ENCODE data around the gene SNRPA.
A peak's percentile ranks its signal among the peaks of the same experiment; 100 is the strongest.

Gene SNRPA

DNA sequence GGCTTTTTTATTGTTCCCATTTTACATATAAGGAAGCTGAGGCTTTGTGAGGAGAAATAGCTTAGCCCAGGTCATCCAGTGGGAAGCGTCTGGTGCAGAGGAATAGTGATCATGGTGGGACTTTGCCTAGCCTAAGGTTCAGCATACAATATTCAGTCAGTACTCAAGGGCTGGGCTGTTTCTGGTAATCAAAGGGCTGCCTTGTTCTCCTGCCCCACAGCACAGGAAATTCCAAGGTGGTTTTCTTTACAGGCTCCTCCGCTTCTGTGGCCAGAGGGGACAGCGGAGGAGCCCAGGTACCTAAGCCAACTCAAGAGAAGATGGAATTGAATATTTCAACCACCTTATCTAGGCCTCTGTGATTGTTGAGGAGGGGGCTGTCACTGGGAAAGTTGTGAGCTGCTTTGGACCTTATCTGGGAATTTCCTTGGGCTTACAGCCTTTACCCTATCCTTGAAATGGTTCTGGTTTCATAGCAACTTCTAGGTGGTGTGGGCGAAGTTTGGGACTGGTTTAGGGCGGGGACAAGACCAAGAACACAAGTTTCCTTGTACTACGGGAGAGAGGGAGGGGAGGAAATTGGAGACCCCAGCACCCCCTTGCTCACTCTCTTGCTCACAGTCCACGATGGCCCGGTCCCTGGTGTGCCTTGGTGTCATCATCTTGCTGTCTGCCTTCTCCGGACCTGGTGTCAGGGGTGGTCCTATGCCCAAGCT lies 24.1 kb downstream of the SNRPA start, which contains the start of gene MIA:
TSS of gene MIA (plus strand) at position 606 of the 716 bp plus-strand sequence. CDS start at position 628, 22 bp downstream.
- peaks cover 10% of the 10 kb centered on the region; the same call in 1 of the 2 replicates for H3K79me2 ChIP-seq (ENCODE audit: insufficient read depth, low read length)
- H3K36me3 ChIP-seq (ENCODE audit: low read length) = no peaks in the 10 kb centered on the region
- no peaks in the 10 kb centered on the region for H4K20me1 ChIP-seq (ENCODE audit: low read depth, low read length)
- H3K9me3 ChIP-seq (ENCODE audit: insufficient read depth, low read length) = no peaks in the 10 kb centered on the region
- H3K4me3 ChIP-seq (ENCODE audit: insufficient read depth, low read length, poor library complexity, severe bottlenecking) = no peak within 1 kb of the TSS
- peak within 1 kb of the TSS; percentile 55; the same call in 1 of the 2 replicates for H3K9ac ChIP-seq (ENCODE audit: low read length)
- H3K4me2 ChIP-seq (ENCODE audit: low read depth, low read length, poor library complexity, severe bottlenecking) = peak within 1 kb of the TSS; percentile 70
- no peak within 1 kb of the TSS for H2AFZ ChIP-seq (ENCODE audit: low read depth, low read length, severe bottlenecking)
- peak within 1 kb of the TSS; percentile 98 for H3K27ac ChIP-seq (ENCODE audit: low read depth, low read length)
- TF ChIP-seq, protein P1, sequence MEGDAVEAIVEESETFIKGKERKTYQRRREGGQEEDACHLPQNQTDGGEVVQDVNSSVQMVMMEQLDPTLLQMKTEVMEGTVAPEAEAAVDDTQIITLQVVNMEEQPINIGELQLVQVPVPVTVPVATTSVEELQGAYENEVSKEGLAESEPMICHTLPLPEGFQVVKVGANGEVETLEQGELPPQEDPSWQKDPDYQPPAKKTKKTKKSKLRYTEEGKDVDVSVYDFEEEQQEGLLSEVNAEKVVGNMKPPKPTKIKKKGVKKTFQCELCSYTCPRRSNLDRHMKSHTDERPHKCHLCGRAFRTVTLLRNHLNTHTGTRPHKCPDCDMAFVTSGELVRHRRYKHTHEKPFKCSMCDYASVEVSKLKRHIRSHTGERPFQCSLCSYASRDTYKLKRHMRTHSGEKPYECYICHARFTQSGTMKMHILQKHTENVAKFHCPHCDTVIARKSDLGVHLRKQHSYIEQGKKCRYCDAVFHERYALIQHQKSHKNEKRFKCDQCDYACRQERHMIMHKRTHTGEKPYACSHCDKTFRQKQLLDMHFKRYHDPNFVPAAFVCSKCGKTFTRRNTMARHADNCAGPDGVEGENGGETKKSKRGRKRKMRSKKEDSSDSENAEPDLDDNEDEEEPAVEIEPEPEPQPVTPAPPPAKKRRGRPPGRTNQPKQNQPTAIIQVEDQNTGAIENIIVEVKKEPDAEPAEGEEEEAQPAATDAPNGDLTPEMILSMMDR (IDR thresholded peaks at IDR 0.05; ENCODE audit: insufficient read depth, low read length, poor library complexity, severe bottlenecking) = no peak
- TF ChIP-seq EZH2phosphoT487 (conservative IDR thresholded peaks at IDR 0.05; ENCODE audit: low read length) = no peak
- H3K27me3 ChIP-seq (ENCODE audit: low read length) = no peaks in the 10 kb centered on the region
- H3K9me2 ChIP-seq (replicated peaks; ENCODE audit: insufficient read depth, low read length) = no peaks in the 10 kb centered on the region
- peaks cover 24% of the 10 kb centered on the region for H3F3A ChIP-seq (ENCODE audit: insufficient read depth)

GRCh38 chr19:40775632-40776022 lies 24.6 kb downstream of the SNRPA start:
- Histone ChIP-seq H3F3A (ENCODE audit: insufficient read depth) (peaks cover 24% of the 10 kb centered on the region), H2AFZ (ENCODE audit: low read depth, low read length, severe bottlenecking) (no peak overlapping the region), H3K27ac (ENCODE audit: low read depth, low read length) (no peak overlapping the region), H3K4me2 (ENCODE audit: low read depth, low read length, poor library complexity, severe bottlenecking) (no peak overlapping the region), H3K4me3 (ENCODE audit: insufficient read depth, low read length, poor library complexity, severe bottlenecking) (no peak overlapping the region), H3K36me3 (ENCODE audit: low read length) (no peaks in the 10 kb centered on the region), H3K79me2 (ENCODE audit: insufficient read depth, low read length) (peaks cover 10% of the 10 kb centered on the region; the same call in 1 of the 2 replicates), H3K9ac (ENCODE audit: low read length) (no peak overlapping the region), H3K9me3 (ENCODE audit: insufficient read depth, low read length) (no peaks in the 10 kb centered on the region), H3K9me2 (replicated peaks; ENCODE audit: insufficient read depth, low read length) (no peaks in the 10 kb centered on the region), H4K20me1 (ENCODE audit: low read depth, low read length) (no peaks in the 10 kb centered on the region), H3K27me3 (ENCODE audit: low read length) (no peaks in the 10 kb centered on the region)
- no peak for TF ChIP-seq EZH2phosphoT487 (conservative IDR thresholded peaks at IDR 0.05; ENCODE audit: low read length)
- TF ChIP-seq, protein P1 (IDR thresholded peaks at IDR 0.05; ENCODE audit: insufficient read depth, low read length, poor library complexity, severe bottlenecking) = no peak

GRCh38 chr19:40776364-40776763 lies 25.4 kb downstream of the SNRPA start:
- Histone ChIP-seq H3K27me3 (ENCODE audit: low read length) (no peaks in the 10 kb centered on the region), H3K4me3 (ENCODE audit: insufficient read depth, low read length, poor library complexity, severe bottlenecking) (no peak overlapping the region), H3K4me2 (ENCODE audit: low read depth, low read length, poor library complexity, severe bottlenecking) (peak overlapping the region; percentile 70), H4K20me1 (ENCODE audit: low read depth, low read length) (no peaks in the 10 kb centered on the region), H2AFZ (ENCODE audit: low read depth, low read length, severe bottlenecking) (no peak overlapping the region), H3F3A (ENCODE audit: insufficient read depth) (peaks cover 24% of the 10 kb centered on the region), H3K9me3 (ENCODE audit: insufficient read depth, low read length) (no peaks in the 10 kb centered on the region), H3K27ac (ENCODE audit: low read depth, low read length) (peak overlapping the region; percentile 98), H3K9ac (ENCODE audit: low read length) (peak overlapping the region; percentile 55), H3K9me2 (replicated peaks; ENCODE audit: insufficient read depth, low read length) (no peaks in the 10 kb centered on the region), H3K79me2 (ENCODE audit: insufficient read depth, low read length) (peaks cover 10% of the 10 kb centered on the region; the same call in 1 of the 2 replicates), H3K36me3 (ENCODE audit: low read length) (no peaks in the 10 kb centered on the region)
- TF ChIP-seq EZH2phosphoT487 (conservative IDR thresholded peaks at IDR 0.05; ENCODE audit: low read length) = no peak
- TF ChIP-seq, protein P1 (IDR thresholded peaks at IDR 0.05; ENCODE audit: insufficient read depth, low read length, poor library complexity, severe bottlenecking) = no peak
